Uterus (tissue), 2 donors: ENCODE results near the gene CFAP161.
A peak's percentile ranks its signal among the peaks of the same experiment; 100 is the strongest.

ENCODE experiments used
- CTCF ChIP-seq, 4 experiments: fragments of 200-600 bp in 2 of 4; fragments of 450-650 bp in 2 of 4; sonication (generic) in 2 of 4; IDR thresholded peaks; one replicate each; pipeline ENCODE4 v1.5.1; 2016 to 2019; ENCODE audit warnings: antibody characterized with exemption in 4 of 4, mild to moderate bottlenecking in 2 of 4, moderate library complexity in 1 of 4
- POLR2A ChIP-seq, 2 donors: fragments of 450-650 bp; IDR thresholded peaks; one replicate each; pipeline ENCODE4 v1.6.1; 2016; ENCODE audit warnings: antibody characterized with exemption in 2 of 2, mild to moderate bottlenecking in 1 of 2, moderate library complexity in 1 of 2

GRCh38 chr15:81108427-81108826 lies 25.6 kb upstream of the CFAP161 start:
- TF ChIP-seq CTCF (IDR thresholded peaks at IDR 0.05) (peak in 3 of 4 experiments; percentile 20 to 24 (median 23)), POLR2A (IDR thresholded peaks at IDR 0.05) (no peak)
